ENCODE data around the gene NDUFA6. TPM values are rescaled to one million over a fixed set of nuclear protein-coding genes. Genes with fewer than 3 reads are reported as not detected.

The NDUFA6 gene
- total and polyA plus RNA-seq, 2 donors from 2014 or later: 69.0 to 317 TPM

DNA sequence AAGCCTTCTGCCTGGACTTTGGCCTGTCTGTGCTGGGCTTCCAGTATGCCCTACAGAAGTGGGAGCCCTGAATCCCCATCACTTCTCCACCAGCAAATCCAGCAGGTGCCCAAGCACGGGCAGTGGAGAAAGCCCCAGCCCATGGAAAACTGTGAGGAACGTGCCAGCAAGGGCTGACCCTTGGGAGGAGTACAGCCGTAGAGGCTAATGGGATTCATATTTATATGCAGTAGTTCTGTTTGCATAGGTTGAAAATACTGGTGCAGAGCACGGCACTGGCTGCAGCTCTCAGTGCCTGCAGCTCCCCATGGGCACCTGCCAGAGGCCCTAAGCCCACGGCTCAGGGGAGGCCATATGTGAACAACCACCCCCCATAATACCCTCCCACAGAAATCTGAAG, 30.1 kb downstream of the NDUFA6 start:
- peaks cover 0 to 9% (median 0%) of the 10 kb centered on the region in 3 donors for H3K9me3 ChIP-seq (ENCODE audit: control insufficient read depth in 2 of 3, insufficient read depth in 1 of 3, low read length in 3 of 3)
- no peak overlapping the region for H3K27ac ChIP-seq (ENCODE audit: low read depth in 2 of 2, low read length in 2 of 2)
- H3K9ac ChIP-seq (ENCODE audit: low read length in 3 of 3): no peak overlapping the region
- H3K27me3 ChIP-seq (ENCODE audit: control insufficient read depth, insufficient read depth, low read length): no peaks in the 10 kb centered on the region
- H3K4me3 ChIP-seq (ENCODE audit: low read length in 3 of 3): no peak overlapping the region
- FAIRE-seq (no peak), DNase-seq (peak in 1 of 5 donors; percentile 27)
- intact Hi-C loops (cut with DNase I): no loop called here
- TF ChIP-seq, protein P1, sequence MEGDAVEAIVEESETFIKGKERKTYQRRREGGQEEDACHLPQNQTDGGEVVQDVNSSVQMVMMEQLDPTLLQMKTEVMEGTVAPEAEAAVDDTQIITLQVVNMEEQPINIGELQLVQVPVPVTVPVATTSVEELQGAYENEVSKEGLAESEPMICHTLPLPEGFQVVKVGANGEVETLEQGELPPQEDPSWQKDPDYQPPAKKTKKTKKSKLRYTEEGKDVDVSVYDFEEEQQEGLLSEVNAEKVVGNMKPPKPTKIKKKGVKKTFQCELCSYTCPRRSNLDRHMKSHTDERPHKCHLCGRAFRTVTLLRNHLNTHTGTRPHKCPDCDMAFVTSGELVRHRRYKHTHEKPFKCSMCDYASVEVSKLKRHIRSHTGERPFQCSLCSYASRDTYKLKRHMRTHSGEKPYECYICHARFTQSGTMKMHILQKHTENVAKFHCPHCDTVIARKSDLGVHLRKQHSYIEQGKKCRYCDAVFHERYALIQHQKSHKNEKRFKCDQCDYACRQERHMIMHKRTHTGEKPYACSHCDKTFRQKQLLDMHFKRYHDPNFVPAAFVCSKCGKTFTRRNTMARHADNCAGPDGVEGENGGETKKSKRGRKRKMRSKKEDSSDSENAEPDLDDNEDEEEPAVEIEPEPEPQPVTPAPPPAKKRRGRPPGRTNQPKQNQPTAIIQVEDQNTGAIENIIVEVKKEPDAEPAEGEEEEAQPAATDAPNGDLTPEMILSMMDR (IDR thresholded peaks at IDR 0.05; ENCODE audit: borderline replicate concordance, extremely low read depth, insufficient read depth): no peak
- H3K36me3 ChIP-seq (ENCODE audit: control insufficient read depth in 2 of 3, insufficient read depth in 3 of 3, low read length in 3 of 3): peaks cover 0 to 18% (median 12%) of the 10 kb centered on the region in 3 donors
- H3K4me1 ChIP-seq (ENCODE audit: control insufficient read depth in 2 of 3, insufficient read depth in 2 of 3, low read depth in 1 of 3, low read length in 3 of 3): peaks cover 0 to 5% (median 4%) of the 10 kb centered on the region in 3 donors

DNA sequence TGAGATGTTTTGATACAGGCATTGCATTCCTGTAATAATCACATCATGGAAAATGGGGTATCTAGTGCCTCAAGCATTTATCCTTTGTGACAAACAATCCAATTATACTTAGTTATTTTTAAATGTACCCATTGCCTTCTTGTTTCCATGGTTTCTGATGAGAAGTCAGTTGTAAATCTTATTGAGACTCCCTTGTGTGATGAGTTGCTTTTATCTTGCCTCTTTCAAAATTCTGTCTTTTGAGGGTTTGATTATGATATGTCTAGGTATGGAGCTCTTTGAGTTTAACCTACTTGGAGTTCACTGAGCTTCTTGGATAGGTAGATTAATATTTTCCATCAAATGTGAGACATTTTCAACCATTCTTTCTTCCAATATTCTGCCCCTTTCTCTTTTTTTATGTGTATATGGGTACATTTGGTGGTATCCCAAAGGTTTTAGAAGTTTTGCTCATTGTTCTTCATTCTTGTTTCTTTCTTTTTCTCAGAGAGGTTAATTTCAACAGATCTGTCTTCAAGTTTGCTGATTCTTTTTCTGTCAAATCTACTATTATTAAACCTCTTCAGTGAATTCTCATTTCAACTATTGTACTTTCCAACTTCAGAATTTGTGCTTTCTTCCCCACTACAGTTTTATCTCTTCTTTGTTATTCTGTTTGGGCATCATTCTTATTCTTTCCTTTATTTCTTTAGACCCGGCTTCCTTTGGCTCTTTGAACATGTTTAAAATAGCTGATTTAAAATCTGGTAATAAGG, 33.6 kb downstream of the NDUFA6 start:
- no peak for FAIRE-seq

DNA sequence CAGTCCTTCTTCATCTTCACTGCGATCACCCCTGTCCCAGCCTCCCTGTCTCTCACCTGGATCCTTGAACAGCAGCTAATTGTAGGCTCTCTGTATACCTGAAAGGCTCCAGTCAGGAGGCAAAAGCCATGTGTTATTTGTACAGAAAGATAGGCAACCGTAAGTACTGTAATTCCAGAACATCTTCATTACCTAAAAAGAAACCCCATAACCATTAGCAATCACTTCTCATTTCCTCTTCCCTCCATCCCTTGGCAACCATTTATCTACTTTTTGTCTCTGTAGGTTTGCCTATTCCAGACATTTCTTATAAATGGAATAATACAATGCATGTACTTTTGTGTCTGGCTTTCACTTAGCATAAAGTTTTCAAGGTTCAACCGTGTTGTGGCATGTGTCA, 37.8 kb downstream of the NDUFA6 start:
- no peaks in the 10 kb centered on the region for H3K27me3 ChIP-seq (ENCODE audit: control insufficient read depth, insufficient read depth, low read length)
- no peak overlapping the region for H3K27ac ChIP-seq (ENCODE audit: low read depth in 2 of 2, low read length in 2 of 2)
- no peak overlapping the region for H3K9ac ChIP-seq (ENCODE audit: low read length in 3 of 3)
- H3K4me3 ChIP-seq (ENCODE audit: low read length in 3 of 3): no peak overlapping the region
- H3K9me3 ChIP-seq (ENCODE audit: control insufficient read depth in 2 of 3, insufficient read depth in 1 of 3, low read length in 3 of 3): peaks cover 0 to 9% (median 0%) of the 10 kb centered on the region in 3 donors
- intact Hi-C loops (cut with DNase I): no loop called here
- TF ChIP-seq, protein P1 (IDR thresholded peaks at IDR 0.05; ENCODE audit: borderline replicate concordance, extremely low read depth, insufficient read depth): no peak
- no peak for DNase-seq
- no peak for FAIRE-seq
- H3K36me3 ChIP-seq (ENCODE audit: control insufficient read depth in 2 of 3, insufficient read depth in 3 of 3, low read length in 3 of 3): no peaks in the 10 kb centered on the region
- no peaks in the 10 kb centered on the region for H3K4me1 ChIP-seq (ENCODE audit: control insufficient read depth in 2 of 3, insufficient read depth in 2 of 3, low read depth in 1 of 3, low read length in 3 of 3)

More for the DNA sequence above, 33.6 kb downstream of the NDUFA6 start:
- no peaks in the 10 kb centered on the region for H3K4me1 ChIP-seq (ENCODE audit: control insufficient read depth in 2 of 3, insufficient read depth in 2 of 3, low read depth in 1 of 3, low read length in 3 of 3)
- H3K9me3 ChIP-seq (ENCODE audit: control insufficient read depth in 2 of 3, insufficient read depth in 1 of 3, low read length in 3 of 3): peaks cover 0 to 9% (median 0%) of the 10 kb centered on the region in 3 donors
- DNase-seq: no peak
- TF ChIP-seq, protein P1 (IDR thresholded peaks at IDR 0.05; ENCODE audit: borderline replicate concordance, extremely low read depth, insufficient read depth): no peak
- H3K9ac ChIP-seq (ENCODE audit: low read length in 3 of 3): no peak overlapping the region
- no peak overlapping the region for H3K4me3 ChIP-seq (ENCODE audit: low read length in 3 of 3)
- H3K27me3 ChIP-seq (ENCODE audit: control insufficient read depth, insufficient read depth, low read length): no peaks in the 10 kb centered on the region
- H3K36me3 ChIP-seq (ENCODE audit: control insufficient read depth in 2 of 3, insufficient read depth in 3 of 3, low read length in 3 of 3): peaks cover 0 to 18% (median 6%) of the 10 kb centered on the region in 3 donors
- no peak overlapping the region for H3K27ac ChIP-seq (ENCODE audit: low read depth in 2 of 2, low read length in 2 of 2)
- intact Hi-C loops (cut with DNase I): no loop called here

All from kidney (tissue), 14 donors.